Stimulated activated CD4-positive, alpha-beta T cell treated with anti-CD3 and anti-CD28 coated beads, Interleukin-1b, Interleukin-23, amount 100 ng/mL, for 4 hours (primary cell): ENCODE data around the gene CHD2.

Experiments
- DNase-seq, 2 donors: peaks; one replicate each; pipeline ENCODE4 v3.0.0-alpha.2; 2020; ENCODE audit warnings: low read depth in 2 of 2

Gene CHD2

GRCh38 chr15:92930054-92930621 lies 30.0 kb downstream of the CHD2 start:
- no peak for DNase-seq

- no peak for DNase-seq
Measured at GRCh38 chr15:92930776-92931175, 30.7 kb downstream of the CHD2 start.

GRCh38 chr15:92932946-92933649 lies 33.0 kb downstream of the CHD2 start:
- DNase-seq = no peak

- no peak for DNase-seq
Measured at GRCh38 chr15:92933831-92934230, 33.7 kb downstream of the CHD2 start.

GRCh38 chr15:92934716-92935115 lies 34.6 kb downstream of the CHD2 start:
- DNase-seq = no peak

- no peak for DNase-seq
Measured at GRCh38 chr15:92936138-92936537, 36.0 kb downstream of the CHD2 start.

- no peak for DNase-seq
Measured at GRCh38 chr15:92936693-92937092, 36.6 kb downstream of the CHD2 start.

- DNase-seq = no peak
Measured at GRCh38 chr15:92937901-92938300, 37.8 kb downstream of the CHD2 start.

GRCh38 chr15:92938387-92938786 lies 38.3 kb downstream of the CHD2 start:
- DNase-seq = no peak

- no peak for DNase-seq
Measured at GRCh38 chr15:92941668-92942067, 41.5 kb downstream of the CHD2 start.

- DNase-seq = no peak
Measured at GRCh38 chr15:92942706-92943105, 42.6 kb downstream of the CHD2 start.

GRCh38 chr15:92943581-92943980 lies 43.5 kb downstream of the CHD2 start:
- no peak for DNase-seq

- no peak for DNase-seq
Measured at GRCh38 chr15:92944946-92945521, 44.9 kb downstream of the CHD2 start.

GRCh38 chr15:92947071-92947730 lies 47.1 kb downstream of the CHD2 start:
- no peak for DNase-seq

- no peak for DNase-seq
Measured at GRCh38 chr15:92949604-92950249, 49.6 kb downstream of the CHD2 start.

- DNase-seq = no peak
Measured at GRCh38 chr15:92951800-92952457, 51.8 kb downstream of the CHD2 start.

- no peak for DNase-seq
Measured at GRCh38 chr15:92952458-92952850, 52.3 kb downstream of the CHD2 start.

- DNase-seq = no peak
Measured at GRCh38 chr15:92953566-92953965, 53.4 kb downstream of the CHD2 start.

- no peak for DNase-seq
Measured at GRCh38 chr15:92954002-92954401, 53.9 kb downstream of the CHD2 start.

- DNase-seq = no peak
Measured at GRCh38 chr15:92954578-92954977, 54.5 kb downstream of the CHD2 start.

- no peak for DNase-seq
Measured at GRCh38 chr15:92955706-92956105, 55.6 kb downstream of the CHD2 start.

- DNase-seq = peak in 1 of 2 donors; percentile 41
Measured at GRCh38 chr15:92958105-92958504, 58.0 kb downstream of the CHD2 start.
